ENCODE measurements around the gene C1QBP. TPM values are rescaled to one million over a fixed set of nuclear protein-coding genes. Genes with fewer than 3 reads are reported as not detected.

Gene C1QBP
- total RNA-seq, 1 experiment from 2014 or later, result 450 TPM

- DNase-seq, result peak; percentile 87
- H3K36me3 ChIP-seq (replicated peaks; ENCODE audit: control insufficient read depth, insufficient read depth, low read length), result peaks cover 24% of the 10 kb centered on the region
- H3K4me3 ChIP-seq (ENCODE audit: insufficient read depth, low read depth, low read length), result peak within 1 kb of the TSS; percentile 94
- no peaks in the 10 kb centered on the region for H3K27me3 ChIP-seq (ENCODE audit: control insufficient read depth, insufficient read depth, low read length)
These were observed 18.8 kb downstream of the C1QBP start, which contains the start of gene RPAIN for GRCh38 chr17:5419959-5420653. RPAIN (plus strand) TSS chr17:5420182; CDS start chr17:5420211, 29 bp downstream.

DNA sequence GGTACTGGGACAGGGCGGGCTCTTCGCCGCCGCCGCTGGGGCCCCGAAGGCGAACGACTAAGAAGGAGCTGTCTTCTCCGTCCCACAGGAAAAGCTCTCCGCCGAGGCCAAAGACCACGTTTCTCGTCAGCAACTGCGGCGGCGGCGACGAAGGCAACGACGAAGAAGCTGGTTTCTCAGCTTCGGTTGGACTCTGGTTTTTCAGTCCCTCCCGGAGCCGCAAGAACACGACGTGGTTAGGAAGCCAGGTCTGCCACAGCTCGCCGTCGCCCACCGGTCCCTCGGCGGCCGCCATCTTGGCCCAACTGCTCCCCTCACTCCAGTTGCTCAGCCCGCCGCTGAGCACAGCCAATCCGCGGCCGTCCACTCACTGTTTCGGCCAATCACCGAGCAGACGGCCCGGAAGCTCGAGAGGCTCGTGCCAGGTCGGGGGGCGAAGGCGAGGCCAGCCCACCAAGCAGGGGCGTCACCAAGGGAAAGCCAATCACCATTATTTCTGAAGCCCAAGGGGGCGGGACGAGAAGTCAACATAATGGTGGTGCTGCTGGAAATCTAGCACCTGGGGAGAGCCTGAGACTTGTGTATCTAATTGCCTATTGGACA is 19.5 kb downstream of the C1QBP start, which contains the start of gene NUP88:
TSS of gene NUP88 (minus strand) at position 307 of the 603 bp plus-strand sequence. CDS start at position 295, 12 bp downstream.
- Histone ChIP-seq H3K4me3 (ENCODE audit: insufficient read depth, low read depth, low read length) (peak within 1 kb of the TSS; percentile 94), H3K36me3 (replicated peaks; ENCODE audit: control insufficient read depth, insufficient read depth, low read length) (peaks cover 23% of the 10 kb centered on the region), H3K27me3 (ENCODE audit: control insufficient read depth, insufficient read depth, low read length) (no peaks in the 10 kb centered on the region)
- peak; percentile 98 for DNase-seq

GRCh38 chr17:5418858-5419355 is 20.0 kb downstream of the C1QBP start:
- no peaks in the 10 kb centered on the region for H3K27me3 ChIP-seq (ENCODE audit: control insufficient read depth, insufficient read depth, low read length)
- peaks cover 20% of the 10 kb centered on the region for H3K36me3 ChIP-seq (replicated peaks; ENCODE audit: control insufficient read depth, insufficient read depth, low read length)
- DNase-seq, result peak; percentile 20
- peak overlapping the region; percentile 94 for H3K4me3 ChIP-seq (ENCODE audit: insufficient read depth, low read depth, low read length)

GRCh38 chr17:5416901-5417300 is 22.1 kb downstream of the C1QBP start:
- Histone ChIP-seq H3K36me3 (replicated peaks; ENCODE audit: control insufficient read depth, insufficient read depth, low read length) (peaks cover 21% of the 10 kb centered on the region), H3K27me3 (ENCODE audit: control insufficient read depth, insufficient read depth, low read length) (no peaks in the 10 kb centered on the region)
- DNase-seq, result no peak

DNA sequence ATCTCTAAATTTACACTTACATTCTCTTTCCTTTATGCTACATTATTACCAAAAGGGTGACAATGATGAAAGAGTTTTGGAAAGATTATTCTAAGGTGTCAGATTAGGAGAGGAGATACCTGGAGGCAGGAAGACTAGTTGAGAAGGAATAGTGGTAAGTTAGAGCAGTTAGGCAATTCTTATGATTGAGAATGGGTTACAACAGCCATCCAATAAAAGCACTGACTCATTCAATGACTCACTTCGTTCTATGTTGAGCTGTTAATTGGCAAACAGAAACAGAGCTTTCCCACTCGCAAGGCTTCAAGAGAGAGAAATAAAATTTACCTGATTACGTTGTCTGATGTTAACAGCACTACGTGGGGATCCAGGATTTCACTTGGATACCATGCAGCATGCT is 25.3 kb downstream of the C1QBP start:
- peaks cover 22% of the 10 kb centered on the region for H3K36me3 ChIP-seq (replicated peaks; ENCODE audit: control insufficient read depth, insufficient read depth, low read length)
- DNase-seq, result no peak
- no peak overlapping the region for H3K4me3 ChIP-seq (ENCODE audit: insufficient read depth, low read depth, low read length)
- no peaks in the 10 kb centered on the region for H3K27me3 ChIP-seq (ENCODE audit: control insufficient read depth, insufficient read depth, low read length)

More at GRCh38 chr17:5416901-5417300, 22.1 kb downstream of the C1QBP start:
- no peak overlapping the region for H3K4me3 ChIP-seq (ENCODE audit: insufficient read depth, low read depth, low read length)

- Histone ChIP-seq H3K27me3 (ENCODE audit: control insufficient read depth, insufficient read depth, low read length) (no peaks in the 10 kb centered on the region), H3K4me3 (ENCODE audit: insufficient read depth, low read depth, low read length) (no peak overlapping the region), H3K36me3 (replicated peaks; ENCODE audit: control insufficient read depth, insufficient read depth, low read length) (peaks cover 36% of the 10 kb centered on the region)
- no peak for DNase-seq
These were observed 28.2 kb downstream of the C1QBP start for GRCh38 chr17:5410594-5411272.

GRCh38 chr17:5408186-5408585 is 30.8 kb downstream of the C1QBP start:
- Histone ChIP-seq H3K4me3 (ENCODE audit: insufficient read depth, low read depth, low read length) (no peak overlapping the region), H3K27me3 (ENCODE audit: control insufficient read depth, insufficient read depth, low read length) (no peaks in the 10 kb centered on the region), H3K36me3 (replicated peaks; ENCODE audit: control insufficient read depth, insufficient read depth, low read length) (peaks cover 40% of the 10 kb centered on the region)
- no peak for DNase-seq

DNA sequence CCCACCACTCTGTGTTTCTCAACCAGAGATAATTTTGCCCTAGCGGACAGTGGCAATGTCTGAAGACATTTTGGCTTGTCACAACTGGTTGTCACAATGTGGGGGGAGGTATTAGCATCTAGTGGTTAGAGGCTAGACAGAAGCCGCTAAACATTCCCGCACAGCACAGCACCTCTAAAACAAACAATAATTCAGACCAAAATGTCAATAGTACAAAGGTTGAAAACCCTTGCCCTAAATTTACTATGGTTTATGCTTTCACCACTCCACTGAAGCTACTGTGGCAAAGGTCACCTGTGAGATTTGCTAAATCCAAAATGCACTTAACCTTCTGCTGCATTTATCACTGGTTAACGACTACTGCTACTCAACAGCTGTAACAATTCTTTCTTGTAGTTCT is 33.6 kb downstream of the C1QBP start:
- Histone ChIP-seq H3K27me3 (ENCODE audit: control insufficient read depth, insufficient read depth, low read length) (no peaks in the 10 kb centered on the region), H3K36me3 (replicated peaks; ENCODE audit: control insufficient read depth, insufficient read depth, low read length) (peaks cover 34% of the 10 kb centered on the region), H3K4me3 (ENCODE audit: insufficient read depth, low read depth, low read length) (no peak overlapping the region)
- DNase-seq, result no peak

DNA sequence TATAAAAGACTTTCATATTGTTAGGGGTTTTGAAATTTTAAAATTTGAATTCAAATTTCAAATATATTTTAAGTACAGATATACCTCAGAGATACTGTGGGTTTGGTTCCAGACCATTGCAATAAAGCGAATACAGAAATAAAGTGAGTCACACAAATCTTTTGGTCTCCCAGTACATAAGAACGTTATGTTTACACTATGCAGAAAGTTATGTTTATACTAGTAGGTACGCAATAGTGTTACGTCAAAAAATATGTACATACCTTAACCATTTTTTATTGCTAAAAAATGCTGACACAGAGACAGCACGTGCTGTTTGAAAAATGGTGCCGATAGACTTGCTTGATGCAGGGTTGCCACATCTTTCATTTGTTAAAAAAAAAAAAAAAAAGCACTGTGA is 39.2 kb downstream of the C1QBP start:
- DNase-seq, result no peak
- H3K27me3 ChIP-seq (ENCODE audit: control insufficient read depth, insufficient read depth, low read length), result no peaks in the 10 kb centered on the region
- peaks cover 18% of the 10 kb centered on the region for H3K36me3 ChIP-seq (replicated peaks; ENCODE audit: control insufficient read depth, insufficient read depth, low read length)
- H3K4me3 ChIP-seq (ENCODE audit: insufficient read depth, low read depth, low read length), result no peak overlapping the region

- Histone ChIP-seq H3K4me3 (ENCODE audit: insufficient read depth, low read depth, low read length) (no peak overlapping the region), H3K36me3 (replicated peaks; ENCODE audit: control insufficient read depth, insufficient read depth, low read length) (peaks cover 20% of the 10 kb centered on the region), H3K27me3 (ENCODE audit: control insufficient read depth, insufficient read depth, low read length) (no peaks in the 10 kb centered on the region)
- DNase-seq, result no peak
These were observed 42.3 kb downstream of the C1QBP start for GRCh38 chr17:5396612-5397011.

GRCh38 chr17:5391678-5392077 is 47.3 kb downstream of the C1QBP start:
- no peak for DNase-seq
- no peaks in the 10 kb centered on the region for H3K27me3 ChIP-seq (ENCODE audit: control insufficient read depth, insufficient read depth, low read length)
- H3K4me3 ChIP-seq (ENCODE audit: insufficient read depth, low read depth, low read length), result no peak overlapping the region
- peaks cover 31% of the 10 kb centered on the region for H3K36me3 ChIP-seq (replicated peaks; ENCODE audit: control insufficient read depth, insufficient read depth, low read length)

Other genes starting within 250 kb of the C1QBP start
- gene ZNF594, start 247.3 kb downstream of the C1QBP start, total RNA-seq (2014; rRNA removed; shearing (Covaris generic)), result 0.73 and 1.6 TPM in 2 replicates
- not detected in 2 replicates for gene SCIMP, start 204.3 kb downstream of the C1QBP start, total RNA-seq (2014; rRNA removed; shearing (Covaris generic))
- gene RABEP1, start 156.9 kb downstream of the C1QBP start, total RNA-seq (2014; rRNA removed; shearing (Covaris generic)), result 23.8 and 39.1 TPM in 2 replicates
- gene NUP88, start 19.5 kb downstream of the C1QBP start, total RNA-seq (2014; rRNA removed; shearing (Covaris generic)), result 110 and 139 TPM in 2 replicates
- 52.1 and 61.2 TPM in 2 replicates for gene RPAIN, start 19.0 kb downstream of the C1QBP start, total RNA-seq (2014; rRNA removed; shearing (Covaris generic))
- 21.0 and 31.9 TPM in 2 replicates for gene DHX33, start 29.8 kb upstream of the C1QBP start, total RNA-seq (2014; rRNA removed; shearing (Covaris generic))
- 24.5 and 27.6 TPM in 2 replicates for gene DERL2, start 47.0 kb upstream of the C1QBP start, total RNA-seq (2014; rRNA removed; shearing (Covaris generic))
- gene MIS12, start 47.4 kb upstream of the C1QBP start, total RNA-seq (2014; rRNA removed; shearing (Covaris generic)), result 21.5 and 29.9 TPM in 2 replicates
- gene NLRP1, start 145.4 kb upstream of the C1QBP start, total RNA-seq (2014; rRNA removed; shearing (Covaris generic)), result 2.5 and 3.2 TPM in 2 replicates